Esophagus muscularis mucosa (tissue), 4 donors: ENCODE measurements around the gene TBX2.

Experiments
- EP300 ChIP-seq: sonication (generic); formaldehyde crosslinking; IDR thresholded peaks from one replicate; pipeline ENCODE4 v1.6.1; 2017; ENCODE audit warnings: antibody characterized with exemption
- POLR2A ChIP-seq: fragments of 450-650 bp; IDR thresholded peaks from one replicate; pipeline ENCODE4 v1.6.1; 2017; ENCODE audit warnings: antibody characterized with exemption, moderate library complexity, mild to moderate bottlenecking, low read depth
- POLR2AphosphoS5 ChIP-seq, 2 donors: sonication (generic); formaldehyde crosslinking; IDR thresholded peaks; one replicate each; pipeline ENCODE4 v1.6.1; 2017; ENCODE audit warnings: antibody characterized with exemption in 2 of 2
- TF ChIP-seq, protein P1 (sequence below), 3 experiments: fragments of 200-600 bp in 2 of 3; fragments of 450-650 bp in 1 of 3; sonication (generic) in 2 of 3; IDR thresholded peaks; one replicate each; pipeline ENCODE4 v1.5.1; 2017 to 2019; ENCODE audit warnings: antibody characterized with exemption in 3 of 3, mild to moderate bottlenecking in 2 of 3, moderate library complexity in 1 of 3

DNA sequence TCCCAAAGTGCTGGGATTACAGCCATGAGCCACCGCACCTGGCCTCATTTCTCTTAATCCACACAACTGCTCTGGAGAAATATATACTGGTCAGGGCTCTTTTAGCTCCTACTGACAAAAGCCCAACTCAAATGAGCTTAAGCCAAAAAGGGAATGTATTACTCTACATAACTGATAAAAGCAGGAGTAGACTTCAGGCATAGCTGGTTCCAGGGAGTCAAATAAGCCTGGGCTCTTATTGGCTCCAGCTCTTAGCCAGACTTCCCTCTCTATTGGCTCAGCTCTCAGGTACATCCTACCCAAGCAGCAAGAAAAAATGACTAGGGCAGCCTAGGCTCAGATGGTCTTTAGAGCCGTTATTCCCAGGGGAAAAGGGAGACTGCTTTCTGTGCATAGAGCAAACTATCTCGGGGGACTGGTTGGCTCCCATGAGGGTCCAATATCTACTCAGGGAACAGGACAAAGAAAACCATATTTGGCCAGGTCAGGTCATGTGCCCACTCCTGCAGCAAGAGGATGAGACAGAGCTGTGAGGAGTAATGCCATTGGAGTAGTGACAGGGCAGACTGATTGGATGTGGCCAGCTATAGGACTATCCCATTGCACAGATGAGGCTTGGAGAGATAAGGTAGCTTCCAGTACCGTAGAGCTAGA lies 21.2 kb downstream of the TBX2 start:
- TF ChIP-seq, protein P1, sequence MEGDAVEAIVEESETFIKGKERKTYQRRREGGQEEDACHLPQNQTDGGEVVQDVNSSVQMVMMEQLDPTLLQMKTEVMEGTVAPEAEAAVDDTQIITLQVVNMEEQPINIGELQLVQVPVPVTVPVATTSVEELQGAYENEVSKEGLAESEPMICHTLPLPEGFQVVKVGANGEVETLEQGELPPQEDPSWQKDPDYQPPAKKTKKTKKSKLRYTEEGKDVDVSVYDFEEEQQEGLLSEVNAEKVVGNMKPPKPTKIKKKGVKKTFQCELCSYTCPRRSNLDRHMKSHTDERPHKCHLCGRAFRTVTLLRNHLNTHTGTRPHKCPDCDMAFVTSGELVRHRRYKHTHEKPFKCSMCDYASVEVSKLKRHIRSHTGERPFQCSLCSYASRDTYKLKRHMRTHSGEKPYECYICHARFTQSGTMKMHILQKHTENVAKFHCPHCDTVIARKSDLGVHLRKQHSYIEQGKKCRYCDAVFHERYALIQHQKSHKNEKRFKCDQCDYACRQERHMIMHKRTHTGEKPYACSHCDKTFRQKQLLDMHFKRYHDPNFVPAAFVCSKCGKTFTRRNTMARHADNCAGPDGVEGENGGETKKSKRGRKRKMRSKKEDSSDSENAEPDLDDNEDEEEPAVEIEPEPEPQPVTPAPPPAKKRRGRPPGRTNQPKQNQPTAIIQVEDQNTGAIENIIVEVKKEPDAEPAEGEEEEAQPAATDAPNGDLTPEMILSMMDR (IDR thresholded peaks at IDR 0.05) = no peak
- no peak for TF ChIP-seq POLR2A
- TF ChIP-seq POLR2AphosphoS5 (IDR thresholded peaks at IDR 0.05) = no peak
- TF ChIP-seq EP300 = no peak
